GM23338 (cell line): ENCODE measurements around the gene PASD1. TPM values are rescaled to one million over a fixed set of nuclear protein-coding genes. Genes with fewer than 3 reads are reported as not detected.
"Not testable (repeated sequence)": the region's sequence is repeated elsewhere in the genome, so short reads cannot be mapped to it uniquely, and the experiment has no call there.

Experiments used
- ATAC-seq: fragments of 200-7000 bp; cut with Tn5 transposase; 3 replicates; pipeline ENCODE4 v1.9.1; 2020
- DNase-seq: peaks from one replicate; pipeline ENCODE4 v3.0.0-alpha.2; 2015; ENCODE audit warnings: low spot score
- H2AFZ ChIP-seq: fragments of 200-600 bp; sonication (generic); 2 replicates; pipeline ENCODE4 v1.8.0; 2016; ENCODE audit warnings: antibody characterized with exemption, mild to moderate bottlenecking, moderate library complexity
- H3F3A ChIP-seq: fragments of 200-600 bp; sonication (generic); replicated peaks from 2 replicates; pipeline ENCODE4 v1.8.0; 2017; ENCODE audit warnings: antibody characterized with exemption, mixed run types, low read depth
- H3K27ac ChIP-seq: fragments of 200-600 bp; sonication (generic); 2 replicates; pipeline ENCODE4 v1.6.1; 2016; ENCODE audit warnings: low read depth
- H3K27me3 ChIP-seq: fragments of 200-600 bp; sonication (generic); 2 replicates; pipeline ENCODE4 v1.8.0; 2016; ENCODE audit warnings: mild to moderate bottlenecking, mixed run types, moderate library complexity; ENCODE audit not compliant: insufficient read depth
- H3K36me3 ChIP-seq: fragments of 200-600 bp; sonication (generic); 2 replicates; pipeline ENCODE4 v1.8.0; 2016; ENCODE audit warnings: mild to moderate bottlenecking; ENCODE audit not compliant: insufficient read depth
- H3K4me1 ChIP-seq: fragments of 200-600 bp; sonication (generic); 2 replicates; pipeline ENCODE4 v1.8.0; 2016; ENCODE audit warnings: mild to moderate bottlenecking, moderate library complexity; ENCODE audit not compliant: insufficient read depth
- H3K4me2 ChIP-seq: fragments of 200-600 bp; sonication (generic); 2 replicates; pipeline ENCODE4 v1.7.1; 2017; ENCODE audit warnings: mixed run types
- H3K4me3 ChIP-seq: fragments of 200-600 bp; sonication (generic); 2 replicates; pipeline ENCODE4 v1.6.1; 2016; ENCODE audit warnings: mixed run types
- H3K79me2 ChIP-seq: fragments of 200-600 bp; sonication (generic); replicated peaks from 2 replicates; pipeline ENCODE4 v1.8.0; 2017; ENCODE audit warnings: mild to moderate bottlenecking; ENCODE audit not compliant: insufficient read depth
- H3K9me2 ChIP-seq: fragments of 200-600 bp; sonication (generic); 2 replicates; pipeline ENCODE4 v1.8.0; 2017; ENCODE audit not compliant: insufficient read depth
- H4K20me1 ChIP-seq: fragments of 200-600 bp; sonication (generic); replicated peaks from 2 replicates; pipeline ENCODE4 v1.8.0; 2017; ENCODE audit warnings: mild to moderate bottlenecking; ENCODE audit not compliant: insufficient read depth
- H3K27ac Mint-ChIP-seq: 2 replicates; pipeline ENCODE4 v1.8.0; 2020; ENCODE audit warnings: inconsistent platforms, mild to moderate bottlenecking, moderate library complexity, mixed read lengths
- H3K27me3 Mint-ChIP-seq: 3 replicates; pipeline ENCODE4 v1.8.0; 2022; ENCODE audit warnings: low read depth, mild to moderate bottlenecking, moderate library complexity, mixed read lengths, inconsistent platforms; ENCODE audit not compliant: insufficient read depth, poor library complexity
- H3K36me3 Mint-ChIP-seq: 3 replicates; pipeline ENCODE4 v1.8.0; 2021; ENCODE audit warnings: low read depth, mild to moderate bottlenecking, inconsistent platforms, moderate library complexity, mixed read lengths
- H3K4me1 Mint-ChIP-seq: 3 replicates; pipeline ENCODE4 v1.8.0; 2020; ENCODE audit warnings: mild to moderate bottlenecking, inconsistent platforms, mixed read lengths
- H3K4me3 Mint-ChIP-seq: 3 replicates; pipeline ENCODE4 v1.8.0; 2021; ENCODE audit warnings: moderate library complexity, mild to moderate bottlenecking, inconsistent platforms, mixed read lengths
- H3K9me3 Mint-ChIP-seq: 3 replicates; pipeline ENCODE4 v1.8.0; 2020; ENCODE audit warnings: moderate library complexity, mild to moderate bottlenecking, inconsistent platforms, mixed read lengths
- CREB1 ChIP-seq: fragments of 250-450 bp; sonication (Bioruptor Pico); IDR thresholded peaks from 2 replicates; pipeline ENCODE4 v1.5.0; 2020; ENCODE audit warnings: low read depth, mild to moderate bottlenecking, moderate library complexity
- EZH2 ChIP-seq: fragments of 200-600 bp; sonication (generic); IDR thresholded peaks from one replicate; pipeline ENCODE4 v1.8.0; 2017; ENCODE audit warnings: antibody characterized with exemption, mild to moderate bottlenecking, low read depth; ENCODE audit not compliant: unreplicated experiment
- EZH2phosphoT487 ChIP-seq: fragments of 200-600 bp; sonication (generic); IDR thresholded peaks from one replicate; pipeline ENCODE4 v1.8.1; 2018; ENCODE audit warnings: antibody characterized with exemption; ENCODE audit not compliant: unreplicated experiment
- JUNB ChIP-seq: IDR thresholded peaks from one replicate; pipeline ENCODE4 v1.6.1; 2016; ENCODE audit warnings: antibody characterized with exemption; ENCODE audit not compliant: unreplicated experiment
- NANOG ChIP-seq: IDR thresholded peaks from 2 replicates; pipeline ENCODE4 v1.6.1; 2016; ENCODE audit warnings: antibody characterized with exemption, borderline replicate concordance
- ZNF114 ChIP-seq: fragments of 250-450 bp; sonication (Bioruptor Pico); IDR thresholded peaks from 2 replicates; pipeline ENCODE4 v1.5.0; 2020; ENCODE audit warnings: mild to moderate bottlenecking, moderate library complexity
- ZNF331 ChIP-seq: fragments of 250-450 bp; sonication (Bioruptor Pico); IDR thresholded peaks from 2 replicates; pipeline ENCODE4 v1.5.0; 2020; ENCODE audit warnings: low read depth, mild to moderate bottlenecking, moderate library complexity
- polyA plus RNA-seq: library from polyadenylated mRNA; unstranded; fragments of >200 nt; fragmentation: Nextera tagmentation; extraction: Ambion mirVana; gene quantifications from 2 replicates; pipeline ENCODE4 v1.2.1, GENCODE V29; 2016
- total RNA-seq: library from RNA; depleted of rRNA; stranded (reverse); fragments of >200 nt; shearing (Covaris generic); gene quantifications from 2 replicates; pipeline ENCODE4 v1.2.3, GENCODE V29; 2014
- TF ChIP-seq, protein P1 (sequence below): IDR thresholded peaks from one replicate; pipeline ENCODE4 v1.6.1; 2018; ENCODE audit warnings: antibody characterized with exemption; ENCODE audit not compliant: unreplicated experiment
- TF ChIP-seq, protein P2 (sequence below): IDR thresholded peaks from 2 replicates; pipeline ENCODE4 v1.6.1; 2016; ENCODE audit warnings: antibody characterized with exemption

PASD1 gene
- total and polyA plus RNA-seq, 2 experiments from 2014 or later, result 0.24 TPM; not detected in 1

DNA sequence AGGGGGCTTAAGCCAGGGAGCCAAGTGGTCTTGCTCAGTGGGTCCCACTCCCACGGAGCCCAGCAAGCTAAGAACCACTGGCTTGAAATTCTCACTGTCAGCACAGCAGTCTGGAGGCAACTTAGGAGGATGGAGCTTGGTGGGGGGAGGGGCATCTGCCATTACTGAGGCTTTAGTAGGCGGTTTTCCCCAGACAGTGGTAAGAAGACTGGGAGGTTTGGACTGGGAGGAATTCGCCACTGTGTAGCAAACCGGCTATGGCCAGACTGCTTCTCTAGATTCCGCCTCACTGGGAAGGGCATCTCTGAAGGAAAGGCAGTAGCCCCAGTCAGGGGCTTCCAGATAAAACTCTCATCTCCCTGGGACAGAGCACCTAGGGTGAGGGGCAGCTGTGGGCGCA, 17.2 kb upstream of the PASD1 start:
- not testable (repeated sequence) for H3K27ac Mint-ChIP-seq, H3K36me3 ChIP-seq, H3K9me2 ChIP-seq, ATAC-seq, H3K79me2 ChIP-seq, H3K4me3 Mint-ChIP-seq, H3K4me1 Mint-ChIP-seq, H3K36me3 Mint-ChIP-seq, H3K9me3 Mint-ChIP-seq, H3K4me3 ChIP-seq, H4K20me1 ChIP-seq, H3K4me1 ChIP-seq, H3K27me3 Mint-ChIP-seq, H3K27ac ChIP-seq, H3K4me2 ChIP-seq, H3F3A ChIP-seq, H3K27me3 ChIP-seq
- H2AFZ ChIP-seq, result peak overlapping the region; percentile 43; the same call in 1 of the 2 replicates
- peak; percentile 6 for DNase-seq

DNA sequence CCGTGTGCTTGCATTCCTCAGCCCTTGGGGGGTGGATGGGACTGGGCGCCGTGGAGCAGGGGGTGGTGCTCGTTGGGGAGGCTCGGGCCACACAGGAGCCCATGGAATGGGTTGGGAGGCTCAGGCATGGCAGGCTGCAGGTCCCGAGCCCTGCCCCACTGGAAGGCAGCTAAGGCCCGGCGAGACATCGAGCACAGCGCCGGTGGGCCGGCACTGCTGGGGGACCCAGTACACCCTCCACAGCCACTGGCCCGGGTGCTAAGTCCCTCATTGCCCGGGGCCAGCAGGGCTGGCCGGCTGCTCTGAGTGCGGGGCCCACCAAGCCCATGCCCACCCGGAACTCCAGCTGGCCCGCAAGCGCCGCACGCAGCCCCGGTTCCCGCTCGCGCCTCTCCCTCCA, 12.3 kb upstream of the PASD1 start:
- not testable (repeated sequence) for H3K4me1 ChIP-seq, H3K79me2 ChIP-seq, H3K9me2 ChIP-seq, H3K27ac ChIP-seq, H3K9me3 Mint-ChIP-seq, H3K36me3 ChIP-seq, H4K20me1 ChIP-seq, H3K4me2 ChIP-seq, H3F3A ChIP-seq, H3K4me3 ChIP-seq, H2AFZ ChIP-seq, DNase-seq, H3K4me1 Mint-ChIP-seq, H3K27me3 Mint-ChIP-seq, H3K27me3 ChIP-seq, H3K4me3 Mint-ChIP-seq, H3K27ac Mint-ChIP-seq, ATAC-seq, H3K36me3 Mint-ChIP-seq

DNA sequence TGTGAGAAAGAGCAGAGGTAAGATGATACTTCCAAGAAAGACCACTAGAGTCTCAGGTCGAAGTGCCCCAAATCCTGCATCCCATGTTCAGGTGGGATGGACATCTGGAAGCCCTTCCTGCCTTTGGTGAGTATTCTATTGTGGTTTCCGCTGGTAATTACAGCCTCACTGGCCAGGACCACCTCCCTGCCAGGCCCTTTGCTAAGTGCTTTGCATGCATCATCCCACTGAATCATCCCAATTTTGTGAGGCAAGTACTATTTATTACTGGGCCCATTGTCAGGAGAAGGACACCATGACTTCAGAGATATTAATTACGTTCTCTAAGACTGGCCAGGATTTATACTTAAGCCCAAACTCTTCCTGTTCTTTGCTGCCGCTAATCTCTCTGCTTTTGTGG, 10.7 kb upstream of the PASD1 start:
- peaks cover 5% of the 10 kb centered on the region; the same call in 1 of the 3 replicates for H3K36me3 Mint-ChIP-seq
- Histone ChIP-seq H2AFZ (no peak overlapping the region), H3K79me2 (no peaks in the 10 kb centered on the region), H3K36me3 (no peaks in the 10 kb centered on the region), H3K27me3 (no peaks in the 10 kb centered on the region), H3K4me2 (no peak overlapping the region), H4K20me1 (no peaks in the 10 kb centered on the region), H3F3A (no peaks in the 10 kb centered on the region), H3K4me3 (no peak overlapping the region), H3K4me1 (no peaks in the 10 kb centered on the region), H3K27ac (no peak overlapping the region), H3K9me2 (no peaks in the 10 kb centered on the region)
- no peak overlapping the region for H3K27ac Mint-ChIP-seq
- no peak for TF ChIP-seq EZH2phosphoT487
- no peak for TF ChIP-seq ZNF114 (CRISPR knock-in tag)
- TF ChIP-seq JUNB, result no peak
- TF ChIP-seq ZNF331 (CRISPR knock-in tag), result no peak
- TF ChIP-seq CREB1 (CRISPR knock-in tag), result no peak
- TF ChIP-seq, protein P1, sequence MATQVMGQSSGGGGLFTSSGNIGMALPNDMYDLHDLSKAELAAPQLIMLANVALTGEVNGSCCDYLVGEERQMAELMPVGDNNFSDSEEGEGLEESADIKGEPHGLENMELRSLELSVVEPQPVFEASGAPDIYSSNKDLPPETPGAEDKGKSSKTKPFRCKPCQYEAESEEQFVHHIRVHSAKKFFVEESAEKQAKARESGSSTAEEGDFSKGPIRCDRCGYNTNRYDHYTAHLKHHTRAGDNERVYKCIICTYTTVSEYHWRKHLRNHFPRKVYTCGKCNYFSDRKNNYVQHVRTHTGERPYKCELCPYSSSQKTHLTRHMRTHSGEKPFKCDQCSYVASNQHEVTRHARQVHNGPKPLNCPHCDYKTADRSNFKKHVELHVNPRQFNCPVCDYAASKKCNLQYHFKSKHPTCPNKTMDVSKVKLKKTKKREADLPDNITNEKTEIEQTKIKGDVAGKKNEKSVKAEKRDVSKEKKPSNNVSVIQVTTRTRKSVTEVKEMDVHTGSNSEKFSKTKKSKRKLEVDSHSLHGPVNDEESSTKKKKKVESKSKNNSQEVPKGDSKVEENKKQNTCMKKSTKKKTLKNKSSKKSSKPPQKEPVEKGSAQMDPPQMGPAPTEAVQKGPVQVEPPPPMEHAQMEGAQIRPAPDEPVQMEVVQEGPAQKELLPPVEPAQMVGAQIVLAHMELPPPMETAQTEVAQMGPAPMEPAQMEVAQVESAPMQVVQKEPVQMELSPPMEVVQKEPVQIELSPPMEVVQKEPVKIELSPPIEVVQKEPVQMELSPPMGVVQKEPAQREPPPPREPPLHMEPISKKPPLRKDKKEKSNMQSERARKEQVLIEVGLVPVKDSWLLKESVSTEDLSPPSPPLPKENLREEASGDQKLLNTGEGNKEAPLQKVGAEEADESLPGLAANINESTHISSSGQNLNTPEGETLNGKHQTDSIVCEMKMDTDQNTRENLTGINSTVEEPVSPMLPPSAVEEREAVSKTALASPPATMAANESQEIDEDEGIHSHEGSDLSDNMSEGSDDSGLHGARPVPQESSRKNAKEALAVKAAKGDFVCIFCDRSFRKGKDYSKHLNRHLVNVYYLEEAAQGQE, result no peak
- TF ChIP-seq, protein P2, sequence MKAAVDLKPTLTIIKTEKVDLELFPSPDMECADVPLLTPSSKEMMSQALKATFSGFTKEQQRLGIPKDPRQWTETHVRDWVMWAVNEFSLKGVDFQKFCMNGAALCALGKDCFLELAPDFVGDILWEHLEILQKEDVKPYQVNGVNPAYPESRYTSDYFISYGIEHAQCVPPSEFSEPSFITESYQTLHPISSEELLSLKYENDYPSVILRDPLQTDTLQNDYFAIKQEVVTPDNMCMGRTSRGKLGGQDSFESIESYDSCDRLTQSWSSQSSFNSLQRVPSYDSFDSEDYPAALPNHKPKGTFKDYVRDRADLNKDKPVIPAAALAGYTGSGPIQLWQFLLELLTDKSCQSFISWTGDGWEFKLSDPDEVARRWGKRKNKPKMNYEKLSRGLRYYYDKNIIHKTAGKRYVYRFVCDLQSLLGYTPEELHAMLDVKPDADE, result no peak
- no peak for TF ChIP-seq NANOG
- TF ChIP-seq EZH2, result no peak
- no peaks in the 10 kb centered on the region for H3K27me3 Mint-ChIP-seq
- peaks cover 11% of the 10 kb centered on the region; the same call in 2 of the 3 replicates for H3K9me3 Mint-ChIP-seq
- DNase-seq, result no peak
- no peak overlapping the region for H3K4me3 Mint-ChIP-seq
- no peak for ATAC-seq
- no peaks in the 10 kb centered on the region for H3K4me1 Mint-ChIP-seq

DNA sequence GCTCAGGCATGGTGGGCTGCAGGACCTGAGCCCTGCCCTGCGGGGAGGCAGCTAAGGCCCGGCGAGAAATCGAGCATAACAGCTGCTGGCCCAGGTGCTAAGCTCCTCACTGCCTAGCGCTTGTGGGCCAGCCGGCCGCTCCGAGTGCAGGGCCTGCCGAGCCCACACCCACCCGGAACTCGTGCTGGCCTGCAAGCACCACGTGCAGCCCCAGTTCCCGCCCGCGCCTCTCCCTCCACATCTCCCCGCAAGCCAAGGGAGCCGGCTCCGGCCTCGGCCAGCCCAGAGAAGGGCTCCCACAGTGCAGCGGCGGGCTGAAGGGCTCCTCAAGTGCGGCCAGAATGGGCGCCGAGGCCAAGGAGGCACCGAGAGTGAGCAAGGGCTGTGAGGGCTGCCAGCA, 8.2 kb upstream of the PASD1 start:
- not testable (repeated sequence) for H3K4me3 Mint-ChIP-seq, H2AFZ ChIP-seq, H3K79me2 ChIP-seq, H3K27ac ChIP-seq, H3K4me3 ChIP-seq, H4K20me1 ChIP-seq, H3K36me3 ChIP-seq, H3K4me2 ChIP-seq, H3K27me3 ChIP-seq, H3F3A ChIP-seq, H3K9me2 ChIP-seq, H3K27ac Mint-ChIP-seq, H3K27me3 Mint-ChIP-seq, ATAC-seq, H3K36me3 Mint-ChIP-seq, H3K4me1 Mint-ChIP-seq, DNase-seq, H3K4me1 ChIP-seq
- H3K9me3 Mint-ChIP-seq, result peaks cover 11% of the 10 kb centered on the region; the same call in 2 of the 3 replicates
